GM19463 (cell line): Measurements from ENCODE around the gene CCDC187.
"Not testable (repeated sequence)": the region's sequence is repeated elsewhere in the genome, so short reads cannot be mapped to it uniquely, and the experiment has no call there.

Experiments
- ATAC-seq: cut with Tn5 transposase; IDR thresholded peaks from one replicate; pipeline ENCODE4 v1.9.1; 2021; ENCODE audit warnings: mild to moderate bottlenecking, moderate library complexity; ENCODE audit not compliant: unreplicated experiment

Gene CCDC187

GRCh38 chr9:136273921-136274785 lies 29.7 kb downstream of the CCDC187 start:
- no peak for ATAC-seq

GRCh38 chr9:136273244-136273865 lies 30.5 kb downstream of the CCDC187 start:
- no peak for ATAC-seq

GRCh38 chr9:136270173-136270705 lies 33.7 kb downstream of the CCDC187 start:
- ATAC-seq = no peak

GRCh38 chr9:136268735-136269134 lies 35.2 kb downstream of the CCDC187 start:
- no peak for ATAC-seq

- no peak for ATAC-seq
These were observed 35.6 kb downstream of the CCDC187 start for GRCh38 chr9:136268318-136268717.

GRCh38 chr9:136267261-136268111 lies 36.4 kb downstream of the CCDC187 start:
- peak; percentile 60 for ATAC-seq

GRCh38 chr9:136266641-136267040 lies 37.3 kb downstream of the CCDC187 start:
- not testable (repeated sequence) for ATAC-seq

- ATAC-seq = no peak
These were observed 38.1 kb downstream of the CCDC187 start for GRCh38 chr9:136265561-136266355.

- ATAC-seq = no peak
These were observed 39.2 kb downstream of the CCDC187 start for GRCh38 chr9:136264441-136265405.

- no peak for ATAC-seq
These were observed 39.9 kb downstream of the CCDC187 start for GRCh38 chr9:136264031-136264430.

GRCh38 chr9:136262671-136263178 lies 41.2 kb downstream of the CCDC187 start:
- ATAC-seq = no peak

GRCh38 chr9:136261686-136262430 lies 42.0 kb downstream of the CCDC187 start:
- no peak for ATAC-seq

- no peak for ATAC-seq
These were observed 42.9 kb downstream of the CCDC187 start for GRCh38 chr9:136260936-136261472.

GRCh38 chr9:136260521-136260920 lies 43.4 kb downstream of the CCDC187 start:
- no peak for ATAC-seq

- no peak for ATAC-seq
These were observed 44.1 kb downstream of the CCDC187 start for GRCh38 chr9:136259836-136260235.

- no peak for ATAC-seq
These were observed 44.4 kb downstream of the CCDC187 start for GRCh38 chr9:136259517-136259813.

GRCh38 chr9:136258786-136259516 lies 44.9 kb downstream of the CCDC187 start:
- no peak for ATAC-seq

- no peak for ATAC-seq
These were observed 45.6 kb downstream of the CCDC187 start for GRCh38 chr9:136258299-136258625.
